GM21825 (cell line): ENCODE measurements around the gene KATNAL2.

Experiments used
- ATAC-seq: cut with Tn5 transposase; IDR thresholded peaks from one replicate; pipeline ENCODE4 v1.9.1; 2021; ENCODE audit warnings: mild to moderate bottlenecking, moderate library complexity; ENCODE audit not compliant: unreplicated experiment

The KATNAL2 gene, protein sequence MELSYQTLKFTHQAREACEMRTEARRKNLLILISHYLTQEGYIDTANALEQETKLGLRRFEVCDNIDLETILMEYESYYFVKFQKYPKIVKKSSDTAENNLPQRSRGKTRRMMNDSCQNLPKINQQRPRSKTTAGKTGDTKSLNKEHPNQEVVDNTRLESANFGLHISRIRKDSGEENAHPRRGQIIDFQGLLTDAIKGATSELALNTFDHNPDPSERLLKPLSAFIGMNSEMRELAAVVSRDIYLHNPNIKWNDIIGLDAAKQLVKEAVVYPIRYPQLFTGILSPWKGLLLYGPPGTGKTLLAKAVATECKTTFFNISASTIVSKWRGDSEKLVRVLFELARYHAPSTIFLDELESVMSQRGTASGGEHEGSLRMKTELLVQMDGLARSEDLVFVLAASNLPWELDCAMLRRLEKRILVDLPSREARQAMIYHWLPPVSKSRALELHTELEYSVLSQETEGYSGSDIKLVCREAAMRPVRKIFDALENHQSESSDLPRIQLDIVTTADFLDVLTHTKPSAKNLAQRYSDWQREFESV

DNA sequence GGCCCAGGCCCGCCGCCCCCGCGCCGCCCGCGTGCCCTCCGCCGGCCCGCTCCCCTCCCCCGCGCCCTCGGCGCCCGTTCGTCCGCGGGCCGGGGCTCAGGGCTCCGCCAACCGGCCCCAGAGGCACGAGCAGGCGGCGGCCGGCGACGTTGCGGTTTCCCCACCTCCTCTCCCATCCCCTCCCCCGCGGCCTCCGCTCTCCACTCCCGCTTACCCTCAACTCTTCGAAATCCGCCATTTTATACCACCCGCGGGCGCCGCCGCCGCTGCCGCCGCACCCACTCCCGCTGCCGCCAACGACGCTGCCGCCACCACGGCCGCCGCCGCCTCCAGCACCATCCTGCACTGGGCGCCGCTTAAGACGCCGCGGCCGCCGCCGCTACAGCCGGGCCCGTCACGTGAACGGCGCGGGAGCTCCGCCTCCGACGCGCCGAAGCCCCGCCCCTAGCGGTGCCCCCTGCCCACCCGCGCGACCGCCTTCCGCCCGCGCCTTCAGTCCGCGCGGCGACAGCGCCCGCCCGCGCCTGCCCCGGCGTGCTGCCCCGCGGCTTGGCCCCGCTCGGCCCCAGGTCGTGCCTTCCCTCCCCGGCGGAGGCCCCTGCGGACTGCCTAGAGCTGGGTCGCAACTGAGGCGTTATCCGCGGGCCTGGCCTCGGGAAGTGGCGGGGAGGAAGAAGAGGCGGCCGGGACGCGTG is at the start of gene KATNAL2, which contains the start of gene PIAS2:
Gene KATNAL2, plus strand, starts transcription at position 495 of the 695 bp plus-strand sequence. CDS start 29,271 bp downstream, outside the sequence.
Gene PIAS2, minus strand, starts transcription at position 400 of the 695 bp plus-strand sequence. Its CDS starts 162 bp downstream, at position 238.
- peak; percentile 79 for ATAC-seq

DNA sequence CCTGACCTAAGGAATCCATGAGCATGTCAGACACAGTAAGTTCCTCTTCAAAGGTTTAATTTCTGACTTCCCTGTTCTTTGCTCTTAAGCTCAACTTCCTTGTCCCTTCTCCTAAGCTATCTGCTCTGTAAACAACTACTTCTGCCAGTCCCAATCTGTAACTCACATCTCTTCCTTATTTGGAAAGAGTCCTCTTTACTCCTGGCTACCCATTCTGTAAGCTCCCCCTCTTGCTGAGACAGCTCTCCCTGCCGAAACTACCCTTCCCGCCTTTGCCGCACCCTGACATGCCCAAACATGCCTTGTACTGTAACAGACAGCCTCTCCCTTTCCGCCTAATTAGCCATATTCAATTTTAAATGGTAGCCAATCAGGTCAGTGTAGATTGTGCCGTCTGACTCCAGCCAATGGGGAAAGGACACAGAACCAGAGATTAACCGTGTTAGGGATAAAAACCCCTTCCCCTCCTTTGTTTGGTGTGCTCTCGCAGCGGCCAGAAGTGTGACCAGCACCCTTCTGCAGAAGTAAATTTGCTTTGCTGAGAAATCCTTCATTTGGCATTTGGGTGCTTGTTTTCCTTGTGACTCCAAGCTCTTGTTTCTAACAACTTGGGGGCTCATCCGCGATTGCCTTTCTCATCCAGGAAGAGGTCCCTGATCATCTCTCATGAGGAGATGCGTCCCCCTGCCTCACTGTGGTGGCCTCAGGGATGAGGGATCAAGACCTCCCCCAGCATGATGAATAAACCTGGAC is 49.1 kb upstream of the KATNAL2 start:
- no peak for ATAC-seq

DNA sequence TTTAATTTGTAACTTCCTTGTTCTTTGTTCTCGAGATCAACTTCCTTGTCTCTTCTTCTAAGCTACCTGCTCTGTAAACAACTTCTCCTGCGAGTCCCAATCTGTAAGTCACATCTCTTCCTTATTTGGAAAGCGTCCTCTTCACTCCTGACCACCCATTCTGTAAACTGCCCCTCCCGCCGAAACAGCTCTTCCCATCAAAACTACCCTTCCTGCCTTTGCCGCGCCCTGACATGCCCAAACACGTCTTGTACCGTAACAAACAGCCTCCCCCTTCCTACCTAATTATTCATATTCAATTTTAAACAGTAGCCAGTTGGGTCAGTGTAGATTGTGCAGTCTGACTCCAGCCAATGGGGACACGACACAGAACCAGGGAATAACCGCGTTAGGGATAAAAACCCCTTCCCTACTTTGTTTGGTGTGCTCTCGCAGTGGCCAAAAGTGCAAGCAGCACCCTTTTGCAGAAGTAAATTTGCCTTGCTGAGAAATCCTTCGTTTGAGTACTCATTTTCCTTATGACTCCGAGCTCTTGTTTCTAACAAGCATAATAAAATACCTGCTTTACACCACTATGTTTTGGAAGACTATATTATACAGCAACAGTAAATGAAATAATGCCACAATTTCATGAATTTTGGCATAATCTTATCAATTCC is 39.9 kb upstream of the KATNAL2 start:
- no peak for ATAC-seq

DNA sequence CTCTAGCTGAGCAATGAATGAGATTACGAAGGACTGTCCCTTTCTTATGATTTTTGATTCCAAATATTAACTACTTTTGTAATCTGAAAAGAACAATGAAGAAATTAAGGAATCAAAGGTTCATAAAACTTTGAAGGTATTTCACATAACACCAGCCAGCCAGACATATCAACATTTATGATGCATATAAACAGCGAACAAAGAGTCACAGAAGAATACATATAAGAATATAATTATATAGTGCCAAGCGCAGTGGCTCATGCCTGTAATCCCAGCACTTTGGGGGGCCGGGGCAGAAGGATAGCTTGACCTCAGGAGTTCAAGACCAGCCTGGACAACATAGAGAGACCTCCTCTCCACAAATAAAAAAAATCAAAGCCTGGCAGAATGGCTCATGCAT is 34.2 kb upstream of the KATNAL2 start:
- ATAC-seq = no peak

DNA sequence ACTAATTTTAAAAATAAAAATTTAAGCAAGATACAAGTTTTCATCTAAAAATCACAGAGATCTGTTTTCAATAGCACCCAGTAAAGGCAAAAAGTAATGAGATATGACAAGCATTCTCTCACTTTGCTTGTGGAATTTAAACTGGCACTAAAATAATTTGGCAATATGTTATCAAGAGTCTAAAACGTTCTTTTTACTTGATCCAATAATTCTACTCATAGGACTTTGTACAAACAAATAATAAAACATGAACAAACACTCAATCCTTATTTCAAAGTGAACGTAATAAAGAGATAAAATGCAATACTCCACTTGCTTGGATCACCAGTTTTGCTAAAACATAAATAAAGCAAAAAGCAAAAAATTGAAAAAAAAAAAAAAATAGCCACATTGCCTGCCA is 30.5 kb upstream of the KATNAL2 start:
- ATAC-seq = no peak

DNA sequence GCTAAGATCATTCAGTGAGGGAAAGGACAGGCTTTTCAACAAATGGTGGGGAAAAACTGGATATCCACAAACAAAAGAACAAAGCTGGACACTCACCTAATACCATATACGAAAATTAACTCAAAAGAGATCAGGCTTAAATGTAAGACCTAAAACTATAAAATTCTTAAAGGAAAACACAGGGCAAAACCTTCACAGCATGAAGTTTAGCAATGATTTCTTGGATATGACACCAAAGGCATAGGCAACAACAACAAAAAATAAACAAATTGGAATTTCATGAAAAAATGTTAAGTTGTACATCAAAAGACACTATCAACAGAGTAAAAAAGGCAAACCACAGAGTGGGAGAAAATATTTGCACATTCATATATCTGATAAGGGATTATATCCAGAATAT is 28.4 kb upstream of the KATNAL2 start:
- no peak for ATAC-seq

DNA sequence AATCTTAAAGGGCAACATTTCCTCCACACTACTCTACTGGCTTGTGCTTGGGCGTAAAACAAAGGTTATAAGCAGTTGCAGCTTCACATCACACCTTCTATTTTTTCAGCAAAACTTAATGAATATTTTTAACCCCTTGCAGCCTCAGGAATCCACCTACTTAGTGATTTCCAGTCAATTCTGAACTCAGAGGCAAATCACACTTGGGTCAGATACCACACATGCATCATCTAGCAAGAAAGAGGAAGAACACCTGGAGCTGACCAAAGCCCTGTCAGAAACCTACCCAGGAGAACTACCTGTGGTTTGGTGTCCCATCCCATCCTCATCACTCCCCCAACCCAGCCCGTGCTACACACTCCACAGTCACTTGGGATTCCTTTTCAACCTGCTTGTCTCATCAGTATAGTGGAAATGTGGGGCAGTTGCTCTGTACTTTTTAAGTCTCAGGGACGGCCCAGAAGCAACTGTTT is 25.6 kb upstream of the KATNAL2 start:
- peak; percentile 79 for ATAC-seq

DNA sequence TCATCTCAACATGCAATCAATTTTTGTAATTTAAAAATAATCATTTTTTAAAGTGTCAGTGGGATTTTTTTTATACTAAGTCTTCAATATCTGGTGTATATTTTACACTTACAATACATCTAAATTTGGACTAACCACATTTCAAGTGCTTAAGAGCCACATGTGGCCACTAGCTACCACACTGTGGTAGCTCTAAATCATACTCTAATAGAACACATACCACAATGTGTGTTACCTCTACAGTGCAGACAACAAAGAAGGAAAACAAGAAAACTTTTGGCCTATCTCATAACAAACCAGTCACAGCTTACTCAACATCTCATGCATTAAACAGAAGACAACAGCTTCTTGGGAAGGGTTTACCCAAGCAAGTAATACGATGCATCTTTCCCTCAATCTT is 24.6 kb upstream of the KATNAL2 start:
- no peak for ATAC-seq

DNA sequence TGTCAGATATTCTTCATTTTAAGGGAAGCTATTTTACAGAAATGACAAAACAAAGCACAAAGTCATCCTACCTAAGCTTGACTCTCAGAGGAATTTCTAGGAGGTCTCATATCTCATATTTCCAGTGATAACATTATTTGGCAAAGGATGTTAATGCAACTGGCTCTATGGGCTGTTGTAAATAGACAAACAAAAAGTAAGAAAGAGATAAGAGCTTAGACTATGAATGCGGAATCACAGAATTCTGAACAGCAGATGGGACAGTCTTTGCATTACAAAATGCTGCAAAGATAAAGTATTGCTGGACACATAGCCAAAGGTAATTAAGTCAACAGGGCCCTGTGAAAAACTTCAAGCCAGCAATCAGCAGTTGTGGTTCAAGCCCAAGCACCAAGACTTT is 24.0 kb upstream of the KATNAL2 start:
- ATAC-seq = no peak

DNA sequence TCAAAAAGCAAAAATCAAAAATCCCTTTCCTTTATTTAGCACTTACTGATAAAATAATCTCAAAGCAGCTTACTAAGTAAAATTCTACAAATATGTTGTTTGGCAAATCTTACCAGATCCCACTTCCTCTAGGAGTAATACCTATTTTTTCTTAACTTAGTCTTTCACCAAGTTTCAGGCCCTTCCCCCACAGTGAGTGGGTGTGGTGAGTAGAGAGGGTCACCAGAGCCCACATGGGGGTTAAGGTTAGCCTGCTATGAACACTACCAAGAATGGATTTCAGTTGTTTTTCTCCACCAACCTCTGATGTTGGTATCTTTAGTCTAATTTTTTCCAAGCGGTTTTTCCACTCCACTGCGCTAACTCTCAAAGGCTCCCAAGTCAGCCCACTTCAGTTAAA is 23.3 kb upstream of the KATNAL2 start:
- ATAC-seq = no peak

DNA sequence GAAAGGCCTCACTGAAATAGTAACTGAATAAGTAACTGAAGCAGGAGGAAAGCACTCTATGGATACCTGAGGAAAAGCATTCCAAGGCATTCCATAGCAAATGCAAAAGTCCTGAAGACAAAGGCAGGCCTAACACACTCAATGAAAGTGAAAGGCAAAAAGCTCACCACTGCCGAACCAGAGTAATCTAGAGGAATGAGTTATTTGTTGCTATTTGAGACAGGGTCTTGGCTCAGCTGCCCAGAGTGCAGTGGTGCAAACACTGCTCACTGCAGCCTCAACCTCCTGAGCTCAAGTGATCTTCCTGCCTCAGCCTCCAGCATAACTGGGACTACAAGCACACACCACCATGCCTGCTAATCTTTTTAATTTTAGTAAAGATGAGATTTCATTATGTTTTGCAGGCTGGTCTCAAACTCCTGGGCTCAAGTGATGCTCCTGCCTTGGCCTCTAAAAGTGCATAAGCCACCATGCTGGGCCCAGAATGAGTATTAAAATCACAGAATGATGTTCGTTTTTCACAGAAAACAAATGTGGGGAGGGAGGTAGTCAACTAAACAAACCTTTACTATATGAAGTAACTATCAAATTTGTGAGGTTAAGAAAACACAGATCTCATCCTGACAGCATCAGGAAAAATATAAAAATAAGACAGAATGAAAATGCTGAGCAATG is 18.0 kb upstream of the KATNAL2 start:
- peak; percentile 83 for ATAC-seq

DNA sequence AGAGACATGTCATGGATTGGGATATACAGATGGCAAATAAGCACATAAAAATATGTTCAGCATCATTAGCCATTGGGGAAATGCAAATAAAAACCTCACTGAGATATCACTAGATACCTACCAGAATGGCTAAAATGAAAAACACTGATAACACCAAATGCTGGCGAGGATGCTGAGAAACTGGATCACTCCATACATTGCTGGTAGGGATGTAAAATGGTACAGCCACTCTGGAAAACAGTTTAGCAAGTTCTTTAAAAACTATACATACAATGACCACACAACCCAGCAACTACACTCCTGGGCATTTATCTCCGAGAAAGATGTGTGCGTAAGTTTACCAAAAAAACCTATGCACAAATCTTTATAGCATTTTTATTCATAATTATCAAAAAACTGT is 14.0 kb upstream of the KATNAL2 start:
- no peak for ATAC-seq

DNA sequence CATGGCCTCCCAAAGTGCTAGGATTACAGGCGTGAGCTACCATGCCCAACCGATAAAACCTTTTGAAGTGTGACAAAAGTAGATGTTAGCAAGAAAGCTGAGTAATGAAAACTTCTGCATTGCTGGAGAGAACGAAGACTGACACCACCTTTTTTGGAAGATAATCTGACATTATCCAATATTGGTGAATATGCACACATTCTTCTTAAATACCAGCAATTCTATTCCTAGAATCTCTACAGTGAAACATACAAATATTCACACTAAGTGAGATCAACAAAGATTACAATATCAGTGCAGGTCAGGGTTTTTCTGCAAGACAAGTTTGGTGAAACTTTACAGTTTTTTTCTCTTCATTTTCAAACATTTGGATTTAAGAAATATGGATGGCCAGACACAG is 7.9 kb upstream of the KATNAL2 start:
- no peak for ATAC-seq

DNA sequence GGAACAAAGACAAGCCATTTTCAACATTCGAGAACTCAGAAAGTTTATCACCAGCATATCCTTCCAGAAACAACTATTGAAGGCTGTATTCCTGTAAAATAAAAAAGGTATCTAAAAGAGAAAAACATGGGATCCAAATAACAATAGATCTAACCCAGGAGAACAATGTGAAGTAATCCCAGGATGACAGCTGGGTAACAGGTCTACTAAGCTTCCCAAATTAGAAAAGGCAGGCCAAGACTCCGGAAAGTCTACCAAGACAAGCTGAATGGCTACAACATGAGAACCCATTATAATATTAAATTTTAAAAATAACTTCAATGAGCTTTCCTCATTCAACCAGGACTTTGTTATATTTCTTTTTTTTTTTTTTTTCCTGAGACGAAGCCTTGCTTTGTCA is 6.5 kb upstream of the KATNAL2 start:
- no peak for ATAC-seq

DNA sequence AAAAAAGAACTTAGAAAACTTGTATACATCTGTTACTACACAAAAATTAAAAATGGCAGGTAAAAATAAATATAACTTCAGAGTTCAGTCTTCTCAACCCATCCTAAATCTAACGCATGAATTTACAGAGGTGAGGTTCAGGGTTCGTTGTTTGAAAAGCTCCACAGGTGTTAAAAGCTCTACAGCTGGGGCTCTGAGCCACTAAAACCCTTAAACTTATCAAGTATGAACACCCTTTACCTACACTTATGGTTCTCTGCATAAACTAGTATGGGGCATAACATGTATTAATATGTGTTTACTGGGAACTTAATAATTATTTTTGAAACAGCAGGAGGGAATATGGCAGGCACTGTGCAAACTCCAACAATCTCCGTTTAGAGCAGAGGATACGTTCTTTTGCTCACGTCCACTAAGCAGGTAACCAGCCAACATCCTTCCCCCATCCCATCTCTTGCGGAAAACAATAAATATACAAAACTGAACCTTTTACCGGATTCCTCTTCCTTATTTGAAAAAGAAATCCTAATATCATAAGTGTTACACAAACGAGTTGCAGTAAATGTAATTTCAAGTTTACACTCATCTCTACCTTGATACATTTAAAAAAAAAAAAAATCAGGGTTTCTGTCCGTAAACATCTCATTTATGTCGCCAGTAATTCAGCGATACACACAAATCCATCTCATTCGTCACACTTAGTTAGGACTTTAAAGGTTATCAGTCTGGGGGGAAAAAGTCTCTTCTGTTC is 1.4 kb upstream of the KATNAL2 start:
- ATAC-seq = no peak

DNA sequence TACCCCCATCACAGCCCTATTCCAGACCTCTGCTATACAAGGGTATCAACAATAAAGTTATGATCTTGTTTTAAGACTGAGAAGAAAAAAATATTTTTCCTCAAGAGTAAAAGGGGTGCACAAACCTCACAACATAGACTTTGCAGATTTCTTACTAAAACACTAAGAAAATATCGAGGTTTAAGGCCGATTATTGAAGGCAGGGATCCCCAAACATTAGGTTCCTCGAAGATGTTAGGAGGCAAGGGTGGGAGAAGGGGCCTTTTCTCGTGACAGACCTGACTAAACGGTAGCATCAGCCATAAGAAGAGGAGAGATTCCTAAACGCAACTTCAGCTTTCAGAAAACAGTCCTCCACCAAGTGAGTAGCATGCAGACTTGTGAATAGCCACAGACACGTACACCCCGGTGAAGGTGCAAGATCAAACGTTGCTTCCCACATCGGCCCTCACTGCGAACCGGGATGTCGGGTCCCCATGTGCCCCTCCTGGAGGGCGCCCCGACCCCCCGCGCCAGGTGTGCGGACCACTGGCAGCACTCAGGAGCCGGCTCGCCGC is 773 bp upstream of the KATNAL2 start:
- ATAC-seq = no peak

DNA sequence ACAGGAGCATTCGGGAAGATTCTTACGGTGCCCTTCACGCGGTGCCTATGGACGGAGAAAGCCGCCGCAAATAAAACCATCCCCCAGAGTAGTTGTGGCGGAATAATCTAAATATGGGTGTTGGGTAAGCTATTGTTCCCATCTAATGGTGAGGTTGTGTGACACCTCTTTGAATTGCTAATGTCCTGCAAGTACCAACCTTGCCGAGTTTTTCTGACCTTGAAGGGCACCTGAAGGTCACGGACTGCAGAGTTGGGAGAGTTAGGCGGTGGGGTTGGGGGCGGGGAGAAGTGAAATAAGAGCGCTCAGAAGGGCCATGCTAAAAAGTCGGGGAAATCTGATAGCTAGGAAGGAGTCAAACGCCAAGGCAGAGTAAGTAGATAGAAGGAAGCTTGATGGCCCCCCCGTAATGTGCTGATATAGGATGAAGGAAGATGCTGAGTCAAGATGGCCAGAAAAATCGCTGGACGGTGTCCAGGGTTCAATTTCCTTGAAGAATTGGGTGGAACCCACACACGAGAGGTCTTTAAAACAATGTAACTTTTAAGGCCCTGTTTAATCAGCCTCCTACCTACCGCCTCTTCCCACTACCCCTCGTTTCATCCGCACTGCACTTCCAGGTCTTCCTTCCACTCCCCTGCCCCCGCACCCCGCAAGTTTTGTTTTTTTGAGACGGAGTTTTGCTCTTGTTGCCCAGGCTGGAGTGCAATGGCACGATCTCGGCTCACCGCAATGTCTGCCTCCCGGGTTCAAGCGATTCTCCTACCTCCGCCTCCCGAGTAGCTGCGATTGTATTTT is 600 bp downstream of the KATNAL2 start:
- ATAC-seq = no peak

DNA sequence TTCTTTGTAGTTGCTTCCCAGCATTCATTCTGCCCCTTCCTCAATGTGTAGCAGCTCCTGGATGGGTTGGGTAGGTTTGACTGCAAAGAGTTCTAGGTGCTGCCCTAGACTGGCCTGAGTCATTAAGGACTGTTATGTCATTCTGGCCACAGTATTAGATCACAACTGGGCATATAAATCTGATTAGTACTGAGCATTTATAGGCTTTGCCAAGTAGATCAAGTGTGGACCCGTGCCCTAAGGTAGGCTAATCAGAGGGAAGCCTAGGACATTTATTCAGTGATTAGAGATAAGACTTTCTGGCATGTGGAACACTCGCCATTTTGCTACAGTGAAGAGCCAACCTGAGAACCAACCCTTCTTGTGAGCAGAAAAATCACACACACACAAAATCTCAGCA is 2.7 kb downstream of the KATNAL2 start:
- no peak for ATAC-seq
